ENCODE data around the gene SHB. TPM values are rescaled to one million over a fixed set of nuclear protein-coding genes. Genes with fewer than 3 reads are reported as not detected.

The SHB gene
- total RNA-seq, 2 experiments from 2014 or later: 2.8 to 3.2 TPM

GRCh38 chr9:37938121-37938891 lies 130.7 kb downstream of the SHB start:
- no peak overlapping the region for H3K4me3 Mint-ChIP-seq
- ATAC-seq: no peak
- CTCF ChIA-PET: no interaction called here
- no peak for DNase-seq
- H3K27ac Mint-ChIP-seq: no peak overlapping the region
- TF ChIP-seq CTCF (IDR thresholded peaks at IDR 0.05): no peak
- no peaks in the 10 kb centered on the region for H3K4me1 Mint-ChIP-seq (ENCODE audit: low read depth)
- no peaks in the 10 kb centered on the region for H3K36me3 Mint-ChIP-seq (ENCODE audit: low read depth)
- POLR2A ChIA-PET: no interaction called here
- H3K27me3 Mint-ChIP-seq: no peaks in the 10 kb centered on the region
- no peaks in the 10 kb centered on the region for H3K9me3 Mint-ChIP-seq
- intact Hi-C loops (cut with micrococcal nuclease): no loop called here

DNA sequence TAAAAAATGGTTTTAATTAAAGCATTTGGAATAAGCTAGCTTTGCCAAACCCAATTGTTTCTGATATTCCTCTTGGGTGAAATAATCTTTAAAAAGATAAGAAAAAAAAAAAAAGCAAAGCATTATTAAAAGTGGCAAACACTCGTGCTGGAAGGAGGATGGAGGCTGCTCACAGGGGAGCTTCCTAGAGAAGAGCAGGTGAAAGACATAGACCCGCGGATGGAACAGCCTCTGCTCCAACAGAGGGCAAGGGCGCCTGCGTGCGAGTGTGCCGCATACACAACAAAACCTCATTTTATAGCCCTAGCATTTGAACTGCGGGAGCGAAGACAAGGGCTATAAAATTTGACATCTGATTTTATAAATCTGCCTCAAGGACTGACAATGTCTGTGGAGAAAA lies 131.7 kb downstream of the SHB start:
- no peak overlapping the region for H3K27ac Mint-ChIP-seq
- no peak for ATAC-seq

GRCh38 chr9:37936965-37937364 lies 132.1 kb downstream of the SHB start:
- Mint-ChIP-seq H3K4me1 (ENCODE audit: low read depth) (no peaks in the 10 kb centered on the region), H3K4me3 (no peak overlapping the region), H3K27ac (no peak overlapping the region), H3K9me3 (no peaks in the 10 kb centered on the region), H3K27me3 (no peaks in the 10 kb centered on the region), H3K36me3 (ENCODE audit: low read depth) (no peaks in the 10 kb centered on the region)
- no peak for TF ChIP-seq CTCF (IDR thresholded peaks at IDR 0.05)
- ATAC-seq (no peak), DNase-seq (no peak)
- intact Hi-C loops (cut with micrococcal nuclease): no loop called here
- ChIA-PET POLR2A (no interaction called here), CTCF (interaction anchor here (0.7 kb wide), 1 partner anchor 23 kb away, joined by 3 read pairs; no protein-coding TSS in a partner anchor)

More for the DNA sequence above, 131.7 kb downstream of the SHB start:
- ChIA-PET POLR2A (no interaction called here), CTCF (no interaction called here)
- H3K36me3 Mint-ChIP-seq (ENCODE audit: low read depth): no peaks in the 10 kb centered on the region
- no peaks in the 10 kb centered on the region for H3K4me1 Mint-ChIP-seq (ENCODE audit: low read depth)
- DNase-seq: no peak
- H3K4me3 Mint-ChIP-seq: no peak overlapping the region
- no peaks in the 10 kb centered on the region for H3K27me3 Mint-ChIP-seq
- intact Hi-C loops (cut with micrococcal nuclease): no loop called here
- H3K9me3 Mint-ChIP-seq: no peaks in the 10 kb centered on the region
- no peak for TF ChIP-seq CTCF (IDR thresholded peaks at IDR 0.05)

GRCh38 chr9:37936376-37936775 lies 132.7 kb downstream of the SHB start:
- Mint-ChIP-seq H3K4me1 (ENCODE audit: low read depth) (no peaks in the 10 kb centered on the region), H3K27me3 (no peaks in the 10 kb centered on the region)
- no peak for ATAC-seq

More at GRCh38 chr9:37936376-37936775, 132.7 kb downstream of the SHB start:
- TF ChIP-seq CTCF (IDR thresholded peaks at IDR 0.05): no peak
- no peaks in the 10 kb centered on the region for H3K36me3 Mint-ChIP-seq (ENCODE audit: low read depth)
- CTCF ChIA-PET: interaction anchor here (0.7 kb wide), 1 partner anchor 22 kb away, joined by 3 read pairs; no protein-coding TSS in a partner anchor
- intact Hi-C loops (cut with micrococcal nuclease): no loop called here
- POLR2A ChIA-PET: no interaction called here
- H3K4me3 Mint-ChIP-seq: no peak overlapping the region
- H3K27ac Mint-ChIP-seq: no peak overlapping the region
- no peaks in the 10 kb centered on the region for H3K9me3 Mint-ChIP-seq
- DNase-seq: no peak
